GM18507 (cell line): Measurements from ENCODE around the gene UQCR11.

ENCODE experiments used
- DNase-seq: peaks from one replicate; pipeline ENCODE4 v3.0.0; 2011; ENCODE audit warnings: low read depth; ENCODE audit not compliant: insufficient read length; ENCODE audit errors: extremely low spot score
- FAIRE-seq: peaks from 2 replicates; lab custom pipeline; 2011; peaks lifted over from hg19 to GRCh38; lab: Jason Lieb, UNC

UQCR11 gene

GRCh38 chr19:1618157-1619093, 13.2 kb upstream of the UQCR11 start:
- FAIRE-seq (peak; percentile 77), DNase-seq (peak; percentile 50)

- no peak for FAIRE-seq
These were observed 11.6 kb upstream of the UQCR11 start for GRCh38 chr19:1616875-1617274.

GRCh38 chr19:1616396-1616795, 11.1 kb upstream of the UQCR11 start:
- FAIRE-seq, result no peak
- no peak for DNase-seq

More at GRCh38 chr19:1616875-1617274, 11.6 kb upstream of the UQCR11 start:
- DNase-seq, result no peak

- FAIRE-seq (no peak), DNase-seq (no peak)
These were observed 10.0 kb upstream of the UQCR11 start for GRCh38 chr19:1615156-1615765.

GRCh38 chr19:1613808-1614570, 8.7 kb upstream of the UQCR11 start:
- DNase-seq (no peak), FAIRE-seq (no peak)

- DNase-seq (no peak), FAIRE-seq (no peak)
These were observed 7.9 kb upstream of the UQCR11 start for GRCh38 chr19:1613146-1613545.

- no peak for FAIRE-seq
- no peak for DNase-seq
These were observed 7.1 kb upstream of the UQCR11 start for GRCh38 chr19:1612114-1613086.

GRCh38 chr19:1611353-1611752, 6.1 kb upstream of the UQCR11 start:
- FAIRE-seq (no peak), DNase-seq (no peak)

GRCh38 chr19:1610579-1610978, 5.3 kb upstream of the UQCR11 start:
- DNase-seq, result no peak
- no peak for FAIRE-seq

- FAIRE-seq (no peak), DNase-seq (no peak)
These were observed 4.6 kb upstream of the UQCR11 start for GRCh38 chr19:1609680-1610474.

- DNase-seq, result no peak
- FAIRE-seq, result no peak
These were observed 3.8 kb upstream of the UQCR11 start for GRCh38 chr19:1609103-1609396.

- DNase-seq (no peak), FAIRE-seq (no peak)
These were observed 3.3 kb upstream of the UQCR11 start for GRCh38 chr19:1608359-1609102.

- DNase-seq, result no peak
- FAIRE-seq, result no peak
These were observed 933 bp upstream of the UQCR11 start for GRCh38 chr19:1606138-1606651.

- no peak for DNase-seq
- no peak for FAIRE-seq
These were observed 3.1 kb downstream of the UQCR11 start for GRCh38 chr19:1602091-1602707.

- DNase-seq (no peak), FAIRE-seq (no peak)
These were observed 3.6 kb downstream of the UQCR11 start for GRCh38 chr19:1601613-1602064.

GRCh38 chr19:1599460-1599846, 5.8 kb downstream of the UQCR11 start:
- DNase-seq (no peak), FAIRE-seq (no peak)

- DNase-seq (no peak), FAIRE-seq (no peak)
These were observed 6.3 kb downstream of the UQCR11 start for GRCh38 chr19:1598777-1599459.
